HepG2 (cell line): ENCODE data around the gene AGAP3. TPM values are rescaled to one million over a fixed set of nuclear protein-coding genes. Genes with fewer than 3 reads are reported as not detected.

Experiments
- ARID4A ChIP-seq: sonication (generic); formaldehyde crosslinking; IDR thresholded peaks from 2 replicates; pipeline ENCODE4 v1.5.0; 2020; ENCODE audit warnings: mild to moderate bottlenecking, missing genetic modification reagents, borderline replicate concordance
- KLF13 ChIP-seq: sonication (generic); formaldehyde crosslinking; IDR thresholded peaks from 2 replicates; pipeline ENCODE4 v1.4.0; 2020; ENCODE audit warnings: mild to moderate bottlenecking, missing genetic modification reagents
- MXD1 ChIP-seq: sonication (generic); formaldehyde crosslinking; IDR thresholded peaks from 2 replicates; pipeline ENCODE4 v1.4.0; 2020; ENCODE audit warnings: mild to moderate bottlenecking, missing genetic modification reagents
- NFIC ChIP-seq: IDR thresholded peaks from 2 replicates; pipeline ENCODE4 v1.6.1; 2012; ENCODE audit warnings: mild to moderate bottlenecking, low read length, inconsistent platforms
- SETDB1 ChIP-seq: sonication (generic); formaldehyde crosslinking; IDR thresholded peaks from 2 replicates; pipeline ENCODE4 v1.5.1; 2020; ENCODE audit warnings: missing genetic modification reagents, mild to moderate bottlenecking, borderline replicate concordance
- TARDBP ChIP-seq: sonication (generic); formaldehyde crosslinking; IDR thresholded peaks from 2 replicates; pipeline ENCODE4 v1.8.0; 2022; ENCODE audit warnings: mild to moderate bottlenecking, missing genetic modification reagents
- UBTF ChIP-seq: sonication (generic); formaldehyde crosslinking; IDR thresholded peaks from 2 replicates; pipeline ENCODE4 v1.4.0; 2020; ENCODE audit warnings: mild to moderate bottlenecking, missing genetic modification reagents
- ZBTB3 ChIP-seq: sonication (generic); formaldehyde crosslinking; IDR thresholded peaks from 2 replicates; pipeline ENCODE4 v1.4.0; 2020; ENCODE audit warnings: low read depth, mild to moderate bottlenecking, moderate library complexity, missing genetic modification reagents, borderline replicate concordance
- ZNF281 ChIP-seq: sonication (generic); formaldehyde crosslinking; IDR thresholded peaks from 2 replicates; pipeline ENCODE4 v1.4.0; 2020; ENCODE audit warnings: missing genetic modification reagents, borderline replicate concordance
- ZNF609 ChIP-seq: sonication (generic); formaldehyde crosslinking; IDR thresholded peaks from 2 replicates; pipeline ENCODE4 v1.4.0; 2020; ENCODE audit warnings: mild to moderate bottlenecking, missing genetic modification reagents, borderline replicate concordance
- ZSCAN30 ChIP-seq: sonication (generic); formaldehyde crosslinking; IDR thresholded peaks from 2 replicates; pipeline ENCODE4 v1.5.0; 2020; ENCODE audit warnings: mild to moderate bottlenecking, missing genetic modification reagents
- polyA plus RNA-seq, 8 experiments: library from polyadenylated mRNA; depleted of rRNA in 3 of 8; stranded (reverse) in 7 of 8; unstranded in 1 of 8; fragments of >200 nt; fragmentation: Illumina TruSeq in 4 of 8; extraction: Trizol in 4 of 8; gene quantifications; 2 replicates each; pipeline versions ENCODE4 v1.2.1 to v1.2.3, GENCODE V29; 2011 to 2016; ENCODE audit warnings: low read depth in 4 of 8, missing spikeins in 1 of 8, mixed read lengths in 1 of 8; ENCODE audit not compliant: insufficient read depth in 1 of 8
- total RNA-seq, 5 experiments: library from RNA; depleted of rRNA; stranded (reverse); fragments of >200 nt; fragmentation: Illumina TruSeq; extraction: Trizol; gene quantifications; 2 replicates each; pipeline ENCODE4 v1.2.3, GENCODE V29; 2016; ENCODE audit warnings: low read depth in 1 of 5

AGAP3 gene
- total and polyA plus RNA-seq, 2 of the 13 experiments (the other 11 are each of a cell fraction or from before 2014, with no cell fraction given): 31.3 to 61.4 TPM

GRCh38 chr7:151085691-151086620 lies at the start of gene AGAP3 (continued):
- TF ChIP-seq ZNF281 (CRISPR knock-in tag) (peak; percentile 47; the same call in 1 of the 2 replicates), ZBTB3 (CRISPR knock-in tag) (no peak), ARID4A (CRISPR knock-in tag) (peak; percentile 86), KLF13 (CRISPR knock-in tag) (no peak), ZNF609 (peak; percentile 50; the same call in 1 of the 2 replicates), MXD1 (CRISPR knock-in tag) (peak; percentile 46; the same call in 1 of the 2 replicates), NFIC (no peak), ZSCAN30 (no peak), TARDBP (peak; percentile 79; the same call in 1 of the 2 replicates), UBTF (peak; percentile 83), SETDB1 (CRISPR knock-in tag) (no peak)
